Measurements from ENCODE around the gene KCNC1. TPM values are rescaled to one million over a fixed set of nuclear protein-coding genes. Genes with fewer than 3 reads are reported as not detected.

Gene KCNC1
- total and polyA plus RNA-seq, 9 donors: 0.02 to 0.18 (median 0.03) TPM; not detected in 5

DNA sequence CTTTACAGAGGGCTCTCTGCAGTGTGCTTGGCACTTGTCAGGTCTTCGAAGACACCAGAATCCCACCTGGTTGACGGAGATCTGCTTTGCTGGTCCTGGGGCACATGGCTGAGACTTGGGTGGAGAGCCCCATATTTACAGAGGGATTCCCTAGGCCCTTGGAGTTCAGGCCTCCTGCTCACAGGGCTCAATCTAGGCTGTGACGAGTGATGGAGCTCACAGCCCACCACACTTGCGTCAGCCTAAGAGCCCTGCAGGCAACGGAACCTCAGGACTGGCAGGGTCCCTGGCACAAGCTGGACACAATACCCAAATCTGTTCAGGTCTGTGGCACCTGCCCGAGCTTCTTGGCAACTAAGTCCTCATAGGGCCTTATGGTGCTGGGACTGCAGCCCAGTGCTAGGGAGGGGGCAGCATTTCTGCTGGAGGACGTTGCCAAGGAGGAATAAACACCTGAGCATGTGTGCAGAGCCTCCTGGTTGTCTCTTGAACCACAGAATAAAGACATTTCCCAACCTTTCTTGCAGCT is 59.1 kb downstream of the KCNC1 start:
- Histone ChIP-seq H3K9me3 (no peaks in the 10 kb centered on the region), H3K36me3 (no peaks in the 10 kb centered on the region), H3K4me3 (no peak overlapping the region), H3K27ac (no peak overlapping the region), H3K4me1 (ENCODE audit: insufficient read depth) (no peaks in the 10 kb centered on the region), H3K27me3 (no peaks in the 10 kb centered on the region)
- DNase-seq: no peak
- WGBS, 3 donors: 89 to 93% (median 89%) methylated on average over 6 to 7 of the region's 7 CpGs
- TF ChIP-seq EP300 (IDR thresholded peaks at IDR 0.05) (no peak), CTCF (IDR thresholded peaks at IDR 0.05) (no peak), POLR2A (IDR thresholded peaks at IDR 0.05) (no peak)
- intact Hi-C loops (cut with DNase I): no loop called here

DNA sequence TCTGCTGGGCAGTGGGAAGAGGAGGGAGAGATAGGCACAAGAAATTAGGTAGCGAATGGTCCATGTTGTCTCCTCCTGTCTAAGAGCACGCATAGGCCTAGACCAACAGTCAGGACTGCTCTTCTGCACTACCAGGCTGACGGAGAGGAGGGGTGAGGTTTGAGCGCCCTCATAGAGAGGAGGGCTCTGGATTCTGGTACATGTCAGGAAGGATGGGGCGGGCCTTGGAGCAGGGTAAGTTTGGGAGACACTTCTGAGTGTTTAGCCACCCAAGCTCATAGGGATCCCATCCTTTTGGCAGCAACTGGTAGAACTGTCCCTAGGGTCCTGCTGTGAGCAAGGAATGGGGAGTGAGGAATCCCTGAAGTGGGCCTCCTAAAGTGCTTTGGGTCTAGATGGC is 60.4 kb downstream of the KCNC1 start:
- H3K4me3 ChIP-seq: no peak overlapping the region
- H3K4me1 ChIP-seq (ENCODE audit: insufficient read depth): no peaks in the 10 kb centered on the region
- WGBS, 3 donors: 96 to 98% (median 97%) methylated on average over 5 of the region's 5 CpGs
- no peaks in the 10 kb centered on the region for H3K9me3 ChIP-seq
- intact Hi-C loops (cut with DNase I): no loop called here
- DNase-seq: no peak
- TF ChIP-seq CTCF (IDR thresholded peaks at IDR 0.05) (no peak), POLR2A (IDR thresholded peaks at IDR 0.05) (no peak), EP300 (IDR thresholded peaks at IDR 0.05) (no peak)
- no peak overlapping the region for H3K27ac ChIP-seq
- no peaks in the 10 kb centered on the region for H3K36me3 ChIP-seq
- no peaks in the 10 kb centered on the region for H3K27me3 ChIP-seq

DNA sequence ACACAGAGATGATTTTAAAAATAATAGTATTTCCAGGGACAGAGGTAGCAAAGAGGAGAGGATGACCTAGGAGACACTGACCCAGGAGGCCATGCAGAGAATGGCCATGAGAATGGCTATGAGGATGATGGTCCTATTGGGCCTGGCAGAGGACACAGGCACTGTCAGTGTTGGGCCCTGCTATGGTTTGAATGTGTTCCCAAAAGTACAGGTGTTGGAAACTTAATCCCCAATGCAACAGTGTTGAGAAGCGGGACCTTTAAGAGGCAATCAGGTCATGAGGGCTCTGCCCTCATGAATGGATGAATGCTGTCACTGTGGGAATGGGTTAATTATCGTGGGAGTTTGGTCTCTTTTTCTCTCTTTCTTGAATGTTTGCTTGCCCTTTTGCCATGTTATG is 61.6 kb downstream of the KCNC1 start:
- Histone ChIP-seq H3K27me3 (no peaks in the 10 kb centered on the region), H3K4me3 (no peak overlapping the region), H3K4me1 (ENCODE audit: insufficient read depth) (no peaks in the 10 kb centered on the region), H3K36me3 (no peaks in the 10 kb centered on the region), H3K27ac (no peak overlapping the region), H3K9me3 (no peaks in the 10 kb centered on the region)
- no peak for TF ChIP-seq EP300 (IDR thresholded peaks at IDR 0.05)
- no peak for TF ChIP-seq CTCF (IDR thresholded peaks at IDR 0.05)
- no peak for TF ChIP-seq POLR2A (IDR thresholded peaks at IDR 0.05)
- 83 to 88% (median 85%) methylated on average over 2 of the region's 2 CpGs for WGBS, 3 donors
- no peak for DNase-seq
- intact Hi-C loops (cut with DNase I): no loop called here

- TF ChIP-seq POLR2A (IDR thresholded peaks at IDR 0.05) (no peak), EP300 (IDR thresholded peaks at IDR 0.05) (no peak), CTCF (IDR thresholded peaks at IDR 0.05) (no peak)
- Histone ChIP-seq H3K4me3 (no peak overlapping the region), H3K27ac (no peak overlapping the region), H3K9me3 (no peaks in the 10 kb centered on the region), H3K27me3 (no peaks in the 10 kb centered on the region), H3K36me3 (no peaks in the 10 kb centered on the region), H3K4me1 (ENCODE audit: insufficient read depth) (no peaks in the 10 kb centered on the region)
- 71 to 90% (median 80%) methylated on average over 6 of the region's 6 CpGs for WGBS, 3 donors
- intact Hi-C loops (cut with DNase I): no loop called here
- DNase-seq: no peak
Observed at GRCh38 chr11:17798253-17798652, 63.7 kb downstream of the KCNC1 start.
